IMR-90 (cell line): ENCODE measurements around the gene LAG3. TPM values are rescaled to one million over a fixed set of nuclear protein-coding genes. Genes with fewer than 3 reads are reported as not detected.

Experiments
- ATAC-seq: fragments of 200-7000 bp; cut with Tn5 transposase; 2 replicates; pipeline ENCODE4 v1.9.1; 2020; ENCODE audit warnings: low read depth, mild to moderate bottlenecking, moderate library complexity
- BruUV-seq: library from RNA; stranded (reverse); fragments of 400-500 nt; replicated peaks from 2 replicates; lab custom pipeline; 2021; lab: Mats Ljungman, UMichigan
- CTCF ChIA-PET: fragments of 300-600 bp; formaldehyde crosslinking; extraction: SDS; loops from one replicate; lab custom pipeline; 2021; ENCODE audit warnings: antibody characterized with exemption; lab: Yijun Ruan, JAX
- POLR2A ChIA-PET: fragments of 300-600 bp; sonication (Branson Sonifier 250); formaldehyde crosslinking; loops from one replicate; lab custom pipeline; 2022; ENCODE audit warnings: antibody characterized with exemption; ENCODE audit not compliant: unreplicated experiment; lab: Charles Lee
- DNase-seq: peaks from one replicate; pipeline ENCODE4 v3.0.0; 2013
- H2AFZ ChIP-seq: replicated peaks from 2 replicates; pipeline ENCODE3; 2013; ENCODE audit warnings: low read length, mild to moderate bottlenecking; ENCODE audit not compliant: poor library complexity
- H2AK5ac ChIP-seq: 2 replicates; pipeline ENCODE4 v1.6.1; 2013; ENCODE audit warnings: low read depth, low read length, inconsistent platforms
- H2AK9ac ChIP-seq: replicated peaks from 2 replicates; pipeline ENCODE3; 2013; ENCODE audit warnings: mild to moderate bottlenecking, low read depth, low read length, moderate library complexity; ENCODE audit not compliant: poor library complexity
- H2BK120ac ChIP-seq: 2 replicates; pipeline ENCODE4 v1.6.1; 2013; ENCODE audit warnings: low read depth, low read length, inconsistent platforms
- H2BK15ac ChIP-seq: 3 replicates; pipeline ENCODE4 v1.6.1; 2013; ENCODE audit warnings: low read depth, low read length, inconsistent platforms
- H2BK20ac ChIP-seq: 2 replicates; pipeline ENCODE4 v1.6.1; 2013; ENCODE audit warnings: low read depth, mild to moderate bottlenecking, inconsistent platforms, low read length, moderate library complexity
- H2BK5ac ChIP-seq: 2 replicates; pipeline ENCODE4 v1.6.1; 2013; ENCODE audit warnings: mild to moderate bottlenecking, low read depth, low read length, inconsistent platforms; ENCODE audit not compliant: poor library complexity, severe bottlenecking
- H3K14ac ChIP-seq: replicated peaks from 2 replicates; pipeline ENCODE4 v1.6.1; 2013; ENCODE audit warnings: low read depth, low read length, inconsistent platforms
- H3K18ac ChIP-seq: 2 replicates; pipeline ENCODE4 v1.6.1; 2013; ENCODE audit warnings: low read depth, low read length, control low read depth
- H3K23ac ChIP-seq: 2 replicates; pipeline ENCODE4 v1.6.1; 2013; ENCODE audit warnings: low read depth, low read length, inconsistent platforms
- H3K27ac ChIP-seq: 2 replicates; pipeline ENCODE4 v1.5.1; 2013; ENCODE audit warnings: mild to moderate bottlenecking, control low read depth, low read length; ENCODE audit not compliant: insufficient read depth
- H3K27me3 ChIP-seq: 2 replicates; pipeline ENCODE4 v1.6.1; 2013; ENCODE audit warnings: low read length; ENCODE audit not compliant: control insufficient read depth, insufficient read depth
- H3K36me3 ChIP-seq: 2 replicates; pipeline ENCODE4 v1.6.1; 2013; ENCODE audit warnings: low read length, mixed read lengths; ENCODE audit not compliant: control insufficient read depth, insufficient read depth
- H3K4ac ChIP-seq: 2 replicates; pipeline ENCODE4 v1.6.1; 2013; ENCODE audit warnings: low read depth, low read length, inconsistent platforms
- H3K4me1 ChIP-seq: 2 replicates; pipeline ENCODE4 v1.6.1; 2013; ENCODE audit warnings: low read length, mixed read lengths; ENCODE audit not compliant: control insufficient read depth, insufficient read depth
- H3K4me2 ChIP-seq: 2 replicates; pipeline ENCODE4 v1.6.1; 2013; ENCODE audit warnings: low read depth, mild to moderate bottlenecking, control low read depth, low read length, moderate library complexity
- H3K4me3 ChIP-seq: 2 replicates; pipeline ENCODE4 v1.5.1; 2013; ENCODE audit warnings: low read depth, mild to moderate bottlenecking, control low read depth, low read length, moderate library complexity; ENCODE audit not compliant: insufficient read depth
- H3K56ac ChIP-seq: 2 replicates; pipeline ENCODE4 v1.6.1; 2013; ENCODE audit warnings: low read length, inconsistent platforms; ENCODE audit not compliant: insufficient read depth; ENCODE audit errors: extremely low read depth
- H3K79me1 ChIP-seq, 2 experiments: 2 replicates each; pipeline ENCODE4 v1.6.1; 2013; ENCODE audit warnings: low read length in 2 of 2, inconsistent platforms in 1 of 2, low read depth in 1 of 2
- H3K9ac ChIP-seq: 2 replicates; pipeline ENCODE4 v1.6.1; 2013; ENCODE audit warnings: low read depth, low read length, control low read depth
- H3K9me1 ChIP-seq: 2 replicates; pipeline ENCODE4 v1.6.1; 2013; ENCODE audit warnings: low read length, inconsistent platforms; ENCODE audit not compliant: insufficient read depth
- H3K9me3 ChIP-seq: 2 replicates; pipeline ENCODE4 v1.6.1; 2013; ENCODE audit warnings: low read length; ENCODE audit not compliant: control insufficient read depth, insufficient read depth
- H4K20me1 ChIP-seq: 2 replicates; pipeline ENCODE4 v1.6.1; 2013; ENCODE audit warnings: low read length, inconsistent platforms; ENCODE audit not compliant: insufficient read depth
- H4K5ac ChIP-seq: 2 replicates; pipeline ENCODE4 v1.6.1; 2013; ENCODE audit warnings: mild to moderate bottlenecking, low read depth, low read length, control low read depth
- H4K8ac ChIP-seq, 2 experiments: 2 replicates each; pipeline ENCODE4 v1.6.1; 2013; ENCODE audit warnings: low read depth in 2 of 2, low read length in 2 of 2, control low read depth in 1 of 2, inconsistent platforms in 1 of 2
- H4K91ac ChIP-seq: 2 replicates; pipeline ENCODE4 v1.6.1; 2013; ENCODE audit warnings: low read depth, low read length, inconsistent platforms; ENCODE audit not compliant: insufficient read depth
- CEBPB ChIP-seq: IDR thresholded peaks from 2 replicates; pipeline ENCODE4 v1.6.1; 2012; ENCODE audit warnings: low read depth, low read length, improper control_type of control experiment
- NFE2L2 ChIP-seq: fragments of 150-350 bp; IDR thresholded peaks from 2 replicates; pipeline ENCODE4 v1.6.1; 2016; ENCODE audit warnings: low read depth, mild to moderate bottlenecking, low read length
- WGBS, 2 experiments: methylation state at CpG; one replicate each; pipeline versions ENCODE4 v1.1.5 to v1.1.7; 2013; ENCODE audit warnings: missing lambda C conversion rate in 2 of 2; ENCODE audit not compliant: insufficient read length in 1 of 2; ENCODE audit errors: extremely low coverage in 2 of 2; 5-methylcytosine and 5-hydroxymethylcytosine counted together
- dilution Hi-C: fragments of 300-500 bp; cut with HindIII; formaldehyde crosslinking; loops from one replicate; pipeline ENCODE4 v1.14.3; 2018; ENCODE audit warnings: low sequenced_read_pairs; ENCODE audit not compliant: unreplicated experiment
- in situ Hi-C: fragments of 300-500 bp; cut with MboI; formaldehyde crosslinking; loops from 3 replicates; pipeline ENCODE4 v1.14.3; 2019; ENCODE audit warnings: low sequenced_read_pairs, inconsistent platforms, mixed read lengths
- intact Hi-C: fragments of 100-400 bp; cut with micrococcal nuclease; formaldehyde crosslinking; loops from 2 replicates; pipeline ENCODE4 v1.10.0; 2022
- polyA plus RNA-seq, 3 experiments: library from polyadenylated mRNA; depleted of rRNA; stranded (reverse); fragments of >200 nt; gene quantifications; 2 replicates each; pipeline ENCODE4 v1.2.3, GENCODE V29; 2012; ENCODE audit warnings: low replicate concordance in 1 of 3
- total RNA-seq: library from RNA; depleted of rRNA; stranded (reverse); fragments of >200 nt; gene quantifications from 2 replicates; pipeline ENCODE4 v1.2.3, GENCODE V29; 2012

The LAG3 gene
- total and polyA plus RNA-seq, 2 of the 4 experiments (the other 2 are of a cell fraction), result 0.41 TPM; not detected in 1

GRCh38 chr12:6774499-6775062 lies 2.3 kb downstream of the LAG3 start:
- Histone ChIP-seq H3K23ac (no peak overlapping the region), H2AFZ (no peak overlapping the region), H3K4me2 (no peak overlapping the region), H2BK120ac (no peak overlapping the region), H2AK5ac (no peak overlapping the region), H3K9me3 (no peaks in the 10 kb centered on the region), H3K79me1 (peaks cover 2 to 14% of the 10 kb centered on the region in 2 experiments; a peak in 3 of 4 replicates), H3K36me3 (peaks cover 13% of the 10 kb centered on the region), H3K27ac (no peak overlapping the region), H4K91ac (no peak overlapping the region), H3K27me3 (no peaks in the 10 kb centered on the region), H4K8ac (no peak overlapping the region), H3K14ac (no peak overlapping the region), H3K9ac (no peak overlapping the region), H2BK5ac (no peak overlapping the region), H3K18ac (no peak overlapping the region), H3K4ac (no peak overlapping the region), H3K4me1 (peaks cover 6% of the 10 kb centered on the region; the same call in 1 of the 2 replicates), H4K5ac (no peak overlapping the region), H3K56ac (no peak overlapping the region), H2BK15ac (no peak overlapping the region), H2AK9ac (no peak overlapping the region), H2BK20ac (no peak overlapping the region), H4K20me1 (peaks cover 7% of the 10 kb centered on the region), H3K9me1 (0 out of 2 replicates have a peak, but pooled peaks cover under 1% of the 10 kb centered on the region), H3K4me3 (no peak overlapping the region)
- ChIA-PET POLR2A (interaction anchor here (0.7 kb wide), 2 partner anchors 7 to 9 kb away, joined by 4 read pairs; partner anchors contain the start of gene PTMS), CTCF (no interaction called here)
- no TSS peak for BruUV-seq
- in situ Hi-C loops (no loop called here), intact Hi-C loops (no loop called here), dilution Hi-C loops (no loop called here)
- TF ChIP-seq NFE2L2 (no peak), CEBPB (no peak)
- ATAC-seq, result no peak
- DNase-seq, result no peak
- 97% methylated on average over 12 of the region's 15 CpGs; no CpG with 5 or more reads in 1 of the 2 experiments for WGBS, 2 experiments
